SK-N-MC (cell line): ENCODE measurements around the gene PRPF8.

Source experiments
- EZH2 ChIP-seq: fragments of 200-600 bp; sonication (generic); IDR thresholded peaks from one replicate; pipeline ENCODE4 v1.6.1; 2017; ENCODE audit warnings: antibody characterized with exemption
- POLR2AphosphoS5 ChIP-seq: IDR thresholded peaks from 2 replicates; pipeline ENCODE4 v1.6.1; 2012; ENCODE audit warnings: mild to moderate bottlenecking, low read depth, low read length, borderline replicate concordance

- TF ChIP-seq EZH2: no peak
- TF ChIP-seq POLR2AphosphoS5: no peak
Observed at GRCh38 chr17:1673041-1673785, 11.5 kb downstream of the PRPF8 start.
